Peyer's patch (tissue), 4 donors: Measurements from ENCODE around the gene PGAP3. TPM values are rescaled to one million over a fixed set of nuclear protein-coding genes. Genes with fewer than 3 reads are reported as not detected.

Experiments
- DNase-seq, 3 donors: peaks; one replicate each; pipeline ENCODE4 v3.0.0-alpha.2; 2017 to 2019
- H3K27ac ChIP-seq, 4 donors: fragments of 200-600 bp; sonication (generic); one replicate each; pipeline ENCODE4 v1.5.1; 2016 to 2019
- H3K27me3 ChIP-seq, 2 donors: fragments of 200-600 bp; sonication (generic); one replicate each; pipeline ENCODE4 v1.5.1; 2019
- H3K36me3 ChIP-seq, 3 donors: fragments of 200-600 bp; sonication (generic); one replicate each; pipeline ENCODE4 v1.5.1; 2016 to 2019
- H3K4me1 ChIP-seq, 4 donors: fragments of 200-600 bp; sonication (generic); one replicate each; pipeline ENCODE4 v1.5.1; 2016 to 2019
- H3K4me3 ChIP-seq, 4 donors: fragments of 200-600 bp; sonication (generic); 1 replicate in 3 of 4; 2 replicates in 1 of 4; pipeline ENCODE4 v1.5.1; 2016 to 2019; ENCODE audit warnings: mild to moderate bottlenecking in 1 of 4
- H3K9me3 ChIP-seq, 4 donors: fragments of 200-600 bp; sonication (generic); one replicate each; pipeline ENCODE4 v1.5.1; 2016 to 2019; ENCODE audit warnings: mild to moderate bottlenecking in 1 of 4
- POLR2A ChIP-seq, 2 donors: fragments of 450-650 bp; IDR thresholded peaks; one replicate each; pipeline ENCODE4 v1.5.1; 2017; ENCODE audit warnings: antibody characterized with exemption in 2 of 2, mild to moderate bottlenecking in 2 of 2, moderate library complexity in 2 of 2
- total RNA-seq, 4 donors: library from RNA; depleted of rRNA; stranded (reverse); fragments of >200 nt; gene quantifications; one replicate each; pipeline ENCODE4 v1.1.0, GENCODE V29; 2016
- TF ChIP-seq, protein P1 (sequence below), 6 experiments: fragments of 450-650 bp in 4 of 6; fragments of 200-600 bp in 2 of 6; sonication (generic) in 1 of 6; IDR thresholded peaks; one replicate each; pipeline ENCODE4 v1.5.1; 2017 to 2019; ENCODE audit warnings: antibody characterized with exemption in 6 of 6, mild to moderate bottlenecking in 3 of 6, moderate library complexity in 1 of 6

PGAP3 gene
- total RNA-seq, 4 donors from 2014 or later, result 15.7 to 72.3 (median 65.1) TPM

DNA sequence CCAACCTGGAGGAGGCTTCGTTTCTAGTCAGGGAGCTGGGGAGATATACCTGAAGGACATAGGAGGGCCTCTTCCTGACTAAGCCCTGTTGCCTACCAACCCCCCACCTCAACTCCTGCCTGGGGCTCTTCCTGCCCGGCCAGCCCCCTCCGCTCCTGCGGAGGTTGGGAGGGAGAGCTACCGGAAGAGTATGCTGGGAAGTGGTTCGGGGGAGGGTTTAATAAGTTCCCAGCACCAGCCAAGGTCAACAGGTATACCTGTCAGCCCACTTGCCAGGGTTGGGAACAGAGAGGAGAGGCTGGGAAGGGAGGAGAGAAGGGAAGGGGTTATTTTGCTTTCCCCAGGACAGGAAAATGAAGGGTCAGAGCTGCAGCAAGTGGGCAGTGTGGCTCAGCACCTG is 56.5 kb downstream of the PGAP3 start:
- H3K4me3 ChIP-seq, result peak overlapping the region in 2 of 4 donors; percentile 7 to 9
- peaks cover 6 to 45% (median 11%) of the 10 kb centered on the region in 4 donors for H3K4me1 ChIP-seq
- TF ChIP-seq, protein P1, sequence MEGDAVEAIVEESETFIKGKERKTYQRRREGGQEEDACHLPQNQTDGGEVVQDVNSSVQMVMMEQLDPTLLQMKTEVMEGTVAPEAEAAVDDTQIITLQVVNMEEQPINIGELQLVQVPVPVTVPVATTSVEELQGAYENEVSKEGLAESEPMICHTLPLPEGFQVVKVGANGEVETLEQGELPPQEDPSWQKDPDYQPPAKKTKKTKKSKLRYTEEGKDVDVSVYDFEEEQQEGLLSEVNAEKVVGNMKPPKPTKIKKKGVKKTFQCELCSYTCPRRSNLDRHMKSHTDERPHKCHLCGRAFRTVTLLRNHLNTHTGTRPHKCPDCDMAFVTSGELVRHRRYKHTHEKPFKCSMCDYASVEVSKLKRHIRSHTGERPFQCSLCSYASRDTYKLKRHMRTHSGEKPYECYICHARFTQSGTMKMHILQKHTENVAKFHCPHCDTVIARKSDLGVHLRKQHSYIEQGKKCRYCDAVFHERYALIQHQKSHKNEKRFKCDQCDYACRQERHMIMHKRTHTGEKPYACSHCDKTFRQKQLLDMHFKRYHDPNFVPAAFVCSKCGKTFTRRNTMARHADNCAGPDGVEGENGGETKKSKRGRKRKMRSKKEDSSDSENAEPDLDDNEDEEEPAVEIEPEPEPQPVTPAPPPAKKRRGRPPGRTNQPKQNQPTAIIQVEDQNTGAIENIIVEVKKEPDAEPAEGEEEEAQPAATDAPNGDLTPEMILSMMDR (IDR thresholded peaks at IDR 0.05), result no peak
- TF ChIP-seq POLR2A (IDR thresholded peaks at IDR 0.05), result peak in 1 of 2 donors; percentile 43
- no peaks in the 10 kb centered on the region for H3K27me3 ChIP-seq
- DNase-seq, result peak in 1 of 3 donors; percentile 69
- peak overlapping the region in 3 of 4 donors; percentile 82 to 97 (median 91) for H3K27ac ChIP-seq
- H3K9me3 ChIP-seq, result no peaks in the 10 kb centered on the region
- no peaks in the 10 kb centered on the region for H3K36me3 ChIP-seq

DNA sequence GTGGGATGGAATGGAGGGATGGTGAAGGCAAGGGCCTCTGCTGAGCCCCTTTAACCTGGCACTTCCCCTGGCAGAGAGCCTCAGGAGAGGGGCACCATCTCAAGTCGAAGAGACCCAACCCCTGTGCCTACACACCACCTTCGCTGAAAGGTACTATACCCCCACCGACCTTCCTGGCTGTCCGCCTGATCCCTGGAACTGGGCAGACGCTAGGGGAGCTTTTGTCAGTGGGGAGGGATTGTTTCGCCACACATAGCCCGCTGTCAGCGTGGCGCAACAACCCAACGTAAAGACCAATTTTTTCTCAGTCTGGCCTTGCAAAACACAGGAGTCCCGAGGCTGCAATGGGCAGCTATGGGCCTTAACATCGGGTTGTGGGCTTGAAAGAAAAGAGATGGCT is 58.0 kb downstream of the PGAP3 start:
- no peak for DNase-seq
- H3K27ac ChIP-seq, result peak overlapping the region in 3 of 4 donors; percentile 82 to 97 (median 91)
- H3K4me3 ChIP-seq, result peak overlapping the region in 2 of 4 donors; percentile 29 to 70
- H3K9me3 ChIP-seq, result no peaks in the 10 kb centered on the region
- no peaks in the 10 kb centered on the region for H3K36me3 ChIP-seq
- no peaks in the 10 kb centered on the region for H3K27me3 ChIP-seq
- peaks cover 4 to 42% (median 11%) of the 10 kb centered on the region in 4 donors for H3K4me1 ChIP-seq
- TF ChIP-seq, protein P1 (IDR thresholded peaks at IDR 0.05), result no peak
- no peak for TF ChIP-seq POLR2A (IDR thresholded peaks at IDR 0.05)

DNA sequence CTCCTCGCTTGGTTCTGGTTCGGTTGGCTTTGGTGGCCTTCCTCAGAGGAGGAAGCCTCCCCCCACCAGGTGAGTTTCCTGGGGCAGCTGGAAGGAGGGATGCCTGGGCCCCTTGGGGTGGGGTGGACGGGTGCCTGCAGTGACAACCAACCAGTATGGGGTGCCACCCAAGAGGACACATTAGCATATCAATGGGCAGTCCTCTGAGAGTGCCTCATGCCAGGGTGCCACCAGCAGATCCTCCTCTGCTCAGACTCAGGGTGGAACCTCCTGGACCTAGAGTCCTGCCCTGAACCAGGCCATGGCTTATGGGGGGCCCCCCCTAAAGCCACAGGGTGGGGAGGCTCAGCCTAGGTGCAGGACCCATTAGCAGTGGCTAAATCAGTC is 58.4 kb downstream of the PGAP3 start:
- no peaks in the 10 kb centered on the region for H3K36me3 ChIP-seq
- TF ChIP-seq POLR2A (IDR thresholded peaks at IDR 0.05), result peak; percentile 48 to 53
- TF ChIP-seq, protein P1 (IDR thresholded peaks at IDR 0.05), result peak in 1 of 6 experiments; percentile 7
- H3K27ac ChIP-seq, result peak overlapping the region in 3 of 4 donors; percentile 82 to 97 (median 91)
- H3K9me3 ChIP-seq, result no peaks in the 10 kb centered on the region
- peaks cover 4 to 37% (median 11%) of the 10 kb centered on the region in 4 donors for H3K4me1 ChIP-seq
- DNase-seq, result peak in 2 of 3 donors; percentile 76 to 78
- no peaks in the 10 kb centered on the region for H3K27me3 ChIP-seq
- H3K4me3 ChIP-seq, result peak overlapping the region in 2 of 4 donors; percentile 29 to 70

DNA sequence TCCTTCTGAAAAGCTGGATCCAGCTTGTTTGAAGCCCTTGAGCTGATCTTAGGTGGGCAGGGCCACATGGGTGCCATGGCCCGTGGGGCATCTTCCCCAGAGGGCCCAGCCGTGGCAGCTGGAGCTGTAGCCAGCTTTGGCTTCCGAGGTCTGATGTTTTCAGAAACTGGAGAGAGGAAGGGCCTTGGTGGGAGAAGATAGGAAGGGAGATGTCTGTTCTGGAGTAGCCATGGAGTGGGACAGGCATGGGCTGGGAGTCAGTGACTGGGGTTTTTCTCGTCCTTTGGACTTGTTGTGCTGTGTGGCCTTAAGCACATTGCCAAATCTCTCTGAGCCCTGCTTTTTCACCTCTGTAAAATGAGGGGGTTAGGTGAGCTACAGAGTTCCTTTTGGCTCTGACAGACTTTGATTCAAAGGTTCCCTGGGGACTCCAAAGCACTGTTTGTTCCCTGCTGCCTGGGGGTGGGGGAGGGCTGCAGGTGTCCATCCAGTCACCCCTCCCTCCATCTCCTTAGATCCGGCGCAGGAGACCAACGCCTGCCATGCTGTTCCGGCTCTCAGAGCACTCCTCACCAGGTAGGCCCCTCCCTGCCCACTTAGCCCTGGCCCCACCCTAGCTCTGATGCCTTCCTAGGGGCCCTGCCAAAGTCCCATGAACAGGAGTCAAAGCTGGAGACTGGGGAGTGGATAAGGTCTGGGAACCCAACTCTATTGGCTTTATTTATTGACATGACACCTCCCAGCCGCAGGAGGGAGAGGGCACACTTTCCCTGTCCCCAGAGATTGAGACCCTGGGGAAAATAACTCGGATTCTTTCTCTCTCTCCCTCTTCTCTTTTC is 59.0 kb downstream of the PGAP3 start:
- TF ChIP-seq POLR2A (IDR thresholded peaks at IDR 0.05), result peak; percentile 37 to 68
- TF ChIP-seq, protein P1 (IDR thresholded peaks at IDR 0.05), result peak in 1 of 6 experiments; percentile 11
- Histone ChIP-seq H3K27ac (peak overlapping the region in 3 of 4 donors; percentile 82 to 97 (median 91)), H3K27me3 (no peaks in the 10 kb centered on the region), H3K4me1 (peaks cover 4 to 31% (median 11%) of the 10 kb centered on the region in 4 donors), H3K4me3 (peak overlapping the region in 2 of 4 donors; percentile 29 to 70), H3K36me3 (no peaks in the 10 kb centered on the region), H3K9me3 (no peaks in the 10 kb centered on the region)
- peak in 2 of 3 donors; percentile 86 to 87 for DNase-seq

DNA sequence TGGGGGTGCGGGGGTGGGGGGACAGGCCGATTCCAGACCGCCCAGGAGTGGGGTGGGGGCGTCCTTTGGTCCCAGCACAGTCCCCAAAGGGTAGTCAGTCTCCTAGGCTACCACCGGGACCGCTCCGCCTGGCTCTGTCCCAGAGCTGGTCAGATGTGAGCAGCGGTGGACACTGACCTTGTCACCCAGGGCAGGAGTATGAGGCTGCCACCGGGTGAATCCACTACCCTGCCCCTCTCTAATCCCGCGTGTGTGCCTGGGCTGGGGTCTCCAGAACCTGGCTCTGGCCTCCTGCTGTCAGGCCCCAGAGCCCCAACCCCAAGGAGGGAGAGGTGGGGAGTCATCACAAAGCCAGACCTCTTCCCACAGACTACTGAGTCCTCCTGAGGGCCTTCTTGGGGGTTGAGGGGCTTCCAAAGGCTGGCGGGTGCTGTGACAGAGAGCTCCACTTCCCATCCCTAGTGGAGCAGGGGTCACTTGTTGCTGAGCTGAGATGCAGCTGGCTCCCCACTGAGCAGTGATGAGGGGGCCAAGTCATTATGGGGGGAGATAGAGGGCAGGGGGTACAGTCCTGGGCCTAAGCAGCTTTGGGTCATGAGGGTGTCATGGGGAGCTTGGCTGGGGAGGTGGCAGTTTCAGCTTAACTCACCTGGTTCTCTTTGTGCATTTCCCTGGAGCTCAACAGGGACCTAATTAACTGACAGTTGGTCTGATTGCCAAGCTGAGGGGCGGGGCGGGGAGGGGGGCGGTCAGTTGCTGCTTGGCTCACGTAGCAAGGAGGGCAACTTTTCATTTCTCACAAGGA is 59.9 kb downstream of the PGAP3 start:
- no peaks in the 10 kb centered on the region for H3K36me3 ChIP-seq
- H3K4me3 ChIP-seq, result peak overlapping the region in 3 of 4 donors; percentile 7 to 70 (median 56)
- H3K27me3 ChIP-seq, result no peaks in the 10 kb centered on the region
- peak; percentile 20 to 58 for TF ChIP-seq POLR2A (IDR thresholded peaks at IDR 0.05)
- TF ChIP-seq, protein P1 (IDR thresholded peaks at IDR 0.05), result no peak
- H3K4me1 ChIP-seq, result peaks cover 5 to 31% (median 8%) of the 10 kb centered on the region in 4 donors
- no peaks in the 10 kb centered on the region for H3K9me3 ChIP-seq
- peak overlapping the region; percentile 1 to 97 (median 86) for H3K27ac ChIP-seq
- DNase-seq, result peak in 1 of 3 donors; percentile 76
